Hepatocyte (in vitro differentiated cells): ENCODE results near the gene RBMS1.

Experiments used
- EZH2 ChIP-seq: fragments of 200-600 bp; sonication (generic); IDR thresholded peaks from 2 replicates; pipeline ENCODE4 v1.6.1; 2016; ENCODE audit warnings: antibody characterized with exemption, mild to moderate bottlenecking, borderline replicate concordance
- TF ChIP-seq, protein P1 (sequence below): fragments of 200-600 bp; sonication (generic); IDR thresholded peaks from 2 replicates; pipeline ENCODE4 v1.5.1; 2016; ENCODE audit warnings: antibody characterized with exemption, mild to moderate bottlenecking; ENCODE audit not compliant: poor library complexity

DNA sequence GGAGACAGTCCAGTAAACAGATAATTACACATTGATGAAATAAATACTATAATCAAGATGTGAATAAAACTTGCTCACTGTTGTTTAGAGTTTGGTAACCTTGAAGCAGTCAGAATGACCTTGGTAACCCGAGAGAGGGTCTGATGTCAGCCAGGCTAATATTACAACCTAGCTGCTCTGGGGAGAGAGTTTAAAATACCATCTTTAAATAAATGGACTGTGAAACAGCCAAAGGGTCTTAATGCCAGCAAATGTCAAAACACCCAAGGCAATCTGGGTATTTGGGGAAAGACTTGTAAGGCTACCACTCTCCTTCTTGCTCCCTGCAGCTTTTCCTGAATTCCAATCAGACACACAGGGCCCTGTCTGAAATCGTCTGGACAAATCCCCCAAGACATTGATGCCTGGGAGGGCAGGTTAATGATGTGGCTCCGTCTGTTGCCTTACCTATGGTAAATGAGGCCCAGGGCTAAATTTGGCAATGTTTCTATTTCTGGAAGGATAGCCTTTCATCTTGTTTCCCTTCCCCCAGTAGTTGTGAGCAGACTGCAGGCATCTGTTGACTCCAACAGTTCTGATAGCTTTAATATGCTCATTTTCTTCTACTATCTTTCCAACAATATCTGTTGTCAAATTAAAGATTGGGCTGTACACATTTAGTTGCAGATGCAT lies 250.6 kb downstream of the RBMS1 start:
- TF ChIP-seq, protein P1, sequence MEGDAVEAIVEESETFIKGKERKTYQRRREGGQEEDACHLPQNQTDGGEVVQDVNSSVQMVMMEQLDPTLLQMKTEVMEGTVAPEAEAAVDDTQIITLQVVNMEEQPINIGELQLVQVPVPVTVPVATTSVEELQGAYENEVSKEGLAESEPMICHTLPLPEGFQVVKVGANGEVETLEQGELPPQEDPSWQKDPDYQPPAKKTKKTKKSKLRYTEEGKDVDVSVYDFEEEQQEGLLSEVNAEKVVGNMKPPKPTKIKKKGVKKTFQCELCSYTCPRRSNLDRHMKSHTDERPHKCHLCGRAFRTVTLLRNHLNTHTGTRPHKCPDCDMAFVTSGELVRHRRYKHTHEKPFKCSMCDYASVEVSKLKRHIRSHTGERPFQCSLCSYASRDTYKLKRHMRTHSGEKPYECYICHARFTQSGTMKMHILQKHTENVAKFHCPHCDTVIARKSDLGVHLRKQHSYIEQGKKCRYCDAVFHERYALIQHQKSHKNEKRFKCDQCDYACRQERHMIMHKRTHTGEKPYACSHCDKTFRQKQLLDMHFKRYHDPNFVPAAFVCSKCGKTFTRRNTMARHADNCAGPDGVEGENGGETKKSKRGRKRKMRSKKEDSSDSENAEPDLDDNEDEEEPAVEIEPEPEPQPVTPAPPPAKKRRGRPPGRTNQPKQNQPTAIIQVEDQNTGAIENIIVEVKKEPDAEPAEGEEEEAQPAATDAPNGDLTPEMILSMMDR = no peak
- TF ChIP-seq EZH2 = no peak
